GM18858 (cell line): ENCODE measurements around the gene ZFR.
"Not testable (repeated sequence)": the region's sequence is repeated elsewhere in the genome, so short reads cannot be mapped to it uniquely, and the experiment has no call there.

Source experiments
- ATAC-seq: cut with Tn5 transposase; IDR thresholded peaks from one replicate; pipeline ENCODE4 v1.9.1; 2021; ENCODE audit not compliant: unreplicated experiment

ZFR gene

DNA sequence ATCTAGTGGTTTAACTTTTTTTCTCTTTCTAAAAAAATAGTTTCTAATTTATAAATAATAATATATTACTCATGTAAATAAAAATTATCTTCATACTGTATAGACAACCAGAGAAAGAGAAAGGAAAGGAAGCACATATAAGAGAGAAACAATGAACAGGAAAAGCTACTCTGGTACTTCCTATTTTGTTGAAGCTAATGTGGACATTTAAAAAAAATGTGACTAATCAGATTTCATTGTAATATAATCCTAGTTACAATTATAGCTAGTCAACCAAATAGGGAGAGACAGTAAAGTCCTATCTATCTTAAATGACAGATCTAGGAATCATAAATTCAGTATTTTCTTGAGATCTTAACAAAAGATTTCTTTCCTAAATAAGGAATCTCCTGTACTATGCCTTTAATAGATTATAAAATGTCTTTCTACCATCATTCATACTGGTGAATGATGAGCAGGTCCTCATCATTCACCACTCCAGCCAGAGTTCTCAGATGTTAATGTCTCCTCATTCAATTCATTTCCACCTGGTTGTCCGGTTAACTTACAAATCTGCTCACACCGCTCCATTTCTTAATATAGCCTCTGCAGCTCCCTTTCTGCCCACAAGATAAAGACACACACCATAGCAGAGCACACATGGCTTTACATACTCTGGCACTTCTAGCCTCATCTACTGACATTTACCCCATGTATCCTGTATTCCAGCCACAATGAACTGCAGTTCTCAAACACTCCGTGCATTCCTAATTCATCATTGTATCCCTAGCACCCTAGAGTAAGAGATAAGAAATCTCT lies 30.9 kb downstream of the ZFR start:
- no peak for ATAC-seq

DNA sequence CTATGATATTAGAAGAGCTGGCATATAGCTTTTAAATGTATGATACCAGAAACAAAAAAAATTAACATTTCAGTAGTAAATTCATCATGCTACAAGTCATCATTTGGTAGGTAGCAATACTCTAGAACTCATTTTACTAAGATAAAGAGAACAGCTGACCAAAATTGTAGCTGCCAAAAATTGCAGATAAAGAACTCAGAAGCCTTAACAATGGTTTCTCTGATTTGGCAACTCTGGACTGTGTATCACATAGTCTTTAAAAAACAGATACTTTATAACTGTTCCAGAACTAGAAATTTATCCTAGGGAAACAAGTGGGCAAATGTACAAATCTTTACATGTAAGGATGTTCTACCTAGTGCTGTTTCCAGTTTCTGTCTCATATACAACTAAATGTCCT lies 33.9 kb downstream of the ZFR start:
- ATAC-seq: no peak

DNA sequence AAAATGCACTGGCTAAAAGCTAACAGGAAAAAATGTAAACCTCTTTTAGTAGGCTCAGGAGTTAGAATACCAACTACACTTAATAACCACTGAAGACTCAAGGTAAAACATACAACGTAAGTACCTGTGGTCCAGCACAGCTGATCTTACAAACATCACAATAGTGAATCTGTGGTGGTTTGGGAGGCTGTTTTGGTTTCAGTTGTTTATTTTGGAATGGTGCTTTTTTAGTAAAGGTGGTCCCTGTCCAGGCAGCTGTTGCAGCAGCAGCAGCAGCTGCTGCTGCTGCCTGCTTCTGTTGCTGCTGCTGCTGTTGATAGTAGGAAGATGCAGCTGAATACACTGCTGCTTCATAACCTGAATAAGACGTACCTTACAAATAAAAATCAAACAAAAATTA lies 37.9 kb downstream of the ZFR start:
- peak; percentile 61 for ATAC-seq

DNA sequence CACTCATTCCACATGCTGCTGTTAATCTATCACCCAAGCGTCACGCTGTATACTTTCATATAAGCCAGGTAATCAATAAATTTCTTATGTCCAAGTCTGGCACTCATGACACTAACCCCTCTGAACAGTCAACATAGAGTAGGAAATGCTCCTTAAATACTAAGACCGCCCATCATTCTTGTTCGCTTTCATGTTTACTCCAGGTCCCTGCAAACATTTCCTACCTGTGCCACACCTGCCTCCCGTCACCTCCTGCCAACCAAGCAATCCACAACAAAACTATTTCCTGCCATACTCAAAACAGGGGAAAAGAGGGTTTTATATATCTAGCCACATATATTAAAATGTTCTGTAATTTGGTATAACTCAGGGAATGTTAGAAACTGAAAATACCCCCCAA lies 39.0 kb downstream of the ZFR start:
- ATAC-seq: no peak

DNA sequence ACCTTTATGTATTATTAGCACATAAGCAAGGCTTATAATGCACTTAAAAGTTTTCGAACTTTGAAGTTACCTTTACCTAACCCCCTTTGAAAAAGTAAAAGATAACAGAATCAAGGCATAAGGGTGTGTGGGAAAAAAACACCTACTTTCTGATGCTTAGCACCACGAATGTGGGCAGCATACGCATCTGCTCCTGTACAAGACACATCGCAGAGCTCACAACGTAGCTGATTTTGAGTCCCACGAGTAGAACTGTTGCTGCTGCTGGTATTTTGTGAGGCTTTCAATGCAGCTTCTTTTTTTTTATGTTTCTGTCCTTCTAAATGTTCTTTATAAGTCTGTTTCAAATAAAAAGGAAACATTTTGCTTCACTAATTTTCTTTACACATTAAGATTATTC lies 40.8 kb downstream of the ZFR start:
- ATAC-seq: no peak

DNA sequence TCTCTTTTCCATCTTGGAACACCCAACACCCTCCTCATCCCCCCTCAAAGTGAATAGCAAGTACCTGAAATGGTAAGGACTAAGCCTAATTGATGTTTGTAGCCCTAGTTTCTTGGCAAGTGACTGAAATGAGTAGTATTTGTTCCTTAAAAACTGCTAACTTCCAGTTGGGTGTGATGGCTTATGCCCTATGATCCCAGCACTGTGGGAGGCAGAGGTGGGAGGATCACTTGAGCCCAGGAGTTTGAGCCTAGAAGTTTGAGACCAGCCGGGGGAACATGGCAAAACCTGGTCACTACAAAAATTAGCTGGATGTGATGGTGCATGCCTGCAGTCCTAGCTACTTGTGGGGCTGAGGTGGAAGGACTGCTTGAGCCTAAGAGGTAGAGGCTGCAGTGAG lies 44.1 kb downstream of the ZFR start:
- ATAC-seq: no peak

DNA sequence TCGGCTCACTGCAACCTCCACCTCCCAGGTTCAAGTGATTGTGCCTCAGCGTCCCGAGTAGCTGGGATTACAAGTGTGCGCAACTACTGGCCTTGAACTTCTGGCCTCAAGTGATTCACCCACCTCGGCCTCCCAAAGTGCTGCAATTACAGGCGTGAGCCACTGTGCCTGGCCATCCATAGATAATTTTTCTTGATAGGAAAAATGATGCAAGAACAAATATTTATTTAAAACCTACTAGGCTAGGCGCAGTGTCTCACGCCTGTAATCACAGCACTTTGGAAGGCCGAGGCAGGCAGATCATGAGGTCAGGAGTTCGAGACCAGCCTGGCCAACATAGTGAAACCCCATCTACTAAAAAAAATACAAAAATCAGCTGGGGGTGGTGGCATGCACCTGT lies 45.8 kb downstream of the ZFR start:
- not testable (repeated sequence) for ATAC-seq

DNA sequence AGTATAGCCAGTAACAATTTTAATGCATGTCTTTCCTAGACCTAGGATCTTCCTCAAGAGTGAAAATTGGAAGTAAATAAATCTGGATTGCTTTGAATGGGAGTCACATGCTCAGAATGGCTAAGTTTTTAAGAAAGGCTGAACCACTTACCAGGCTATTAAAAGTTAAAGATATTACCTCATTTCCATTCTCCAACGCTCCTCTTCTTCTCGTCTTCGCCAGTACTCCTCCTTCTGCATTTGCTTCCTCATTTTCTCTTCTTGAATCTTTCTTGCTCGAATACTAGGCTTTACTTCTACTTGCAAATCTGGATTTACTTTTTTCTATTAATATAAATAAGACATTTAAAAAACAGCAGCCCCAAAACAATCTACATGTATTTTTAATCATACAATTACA lies 49.6 kb downstream of the ZFR start:
- no peak for ATAC-seq

DNA sequence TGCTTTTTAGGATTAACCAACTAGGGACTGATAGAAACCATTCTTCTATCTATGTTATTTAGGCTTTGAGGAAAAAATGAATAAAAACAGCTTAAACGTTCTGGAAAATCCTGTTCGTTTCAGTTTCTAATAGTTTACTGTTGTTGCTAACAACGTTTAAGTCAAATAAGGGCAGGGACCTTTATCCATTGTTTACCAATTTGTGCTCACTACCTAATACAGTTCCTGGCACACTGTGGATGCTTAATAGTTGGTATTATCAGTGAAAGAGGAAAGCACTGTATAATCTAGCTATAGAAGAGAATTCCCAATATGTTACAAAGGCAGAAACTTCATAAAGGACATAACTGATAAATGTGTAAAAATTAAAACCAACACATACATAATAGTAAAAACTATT lies 52.5 kb downstream of the ZFR start:
- ATAC-seq: no peak

DNA sequence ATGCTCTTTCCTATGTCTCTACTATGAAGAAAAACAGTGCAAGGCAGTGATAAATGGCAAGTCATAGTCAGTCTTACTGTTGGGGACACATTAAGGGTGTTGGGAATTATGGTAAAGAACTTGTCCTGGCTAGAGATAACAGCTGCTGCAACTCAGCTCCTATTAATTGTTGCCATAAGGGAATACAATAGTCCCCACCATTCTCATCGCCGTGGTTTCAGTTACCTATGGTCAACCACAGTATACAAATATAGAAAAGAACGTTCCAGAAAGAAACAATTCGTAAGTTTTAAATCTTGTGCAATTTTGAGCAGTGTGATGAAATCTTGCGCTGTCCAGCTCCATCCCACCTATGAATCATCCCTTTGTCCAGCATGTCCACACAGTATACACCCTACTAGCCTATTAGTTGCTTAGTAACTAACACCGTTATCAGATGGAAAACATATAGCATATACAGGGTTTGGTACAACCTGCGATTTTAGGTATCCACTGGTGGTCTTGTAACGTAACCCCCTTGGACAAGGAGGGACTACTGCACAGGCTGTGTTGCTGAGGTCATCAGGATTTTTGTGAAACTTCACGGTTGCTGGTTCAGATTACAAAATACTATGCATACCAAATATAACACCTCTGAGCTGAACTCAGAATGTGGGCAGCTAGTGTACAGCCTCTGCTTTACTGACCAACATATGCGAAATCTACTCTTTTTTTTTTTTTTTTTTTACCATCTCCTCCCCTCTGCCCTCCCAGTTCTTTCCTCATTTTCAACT lies 53.5 kb downstream of the ZFR start:
- ATAC-seq: no peak

DNA sequence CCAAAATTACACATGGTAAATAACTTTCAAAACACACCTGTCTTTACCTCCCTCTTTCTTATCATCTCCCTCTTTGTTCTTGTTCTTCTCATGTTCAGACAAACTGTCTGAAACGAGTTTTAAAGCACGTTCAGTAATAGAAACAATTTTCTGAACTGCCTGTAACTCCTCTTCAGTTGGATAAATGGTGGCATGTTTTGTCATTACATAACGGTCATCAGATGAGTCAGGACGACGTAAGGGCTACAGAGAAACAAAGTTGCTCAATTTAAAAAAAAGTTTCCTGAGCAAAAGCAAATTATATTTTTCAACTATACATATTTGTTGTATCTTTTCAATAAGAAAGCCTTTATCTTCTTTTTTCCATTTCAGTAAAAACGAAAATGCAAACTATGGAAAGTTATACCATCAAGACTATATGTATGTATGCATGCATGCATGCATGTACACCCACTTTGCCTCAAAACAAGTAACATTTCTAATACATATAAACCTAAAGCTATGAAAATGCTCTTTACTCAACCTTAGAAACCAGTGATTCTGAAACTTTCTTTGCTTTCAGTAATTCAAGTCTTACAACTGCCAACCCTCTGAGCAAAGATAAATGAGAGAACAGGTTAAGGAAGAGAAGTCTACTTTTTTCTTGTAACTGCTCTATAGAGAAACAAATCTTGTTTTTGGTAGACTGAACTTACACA lies 56.0 kb downstream of the ZFR start:
- no peak for ATAC-seq

DNA sequence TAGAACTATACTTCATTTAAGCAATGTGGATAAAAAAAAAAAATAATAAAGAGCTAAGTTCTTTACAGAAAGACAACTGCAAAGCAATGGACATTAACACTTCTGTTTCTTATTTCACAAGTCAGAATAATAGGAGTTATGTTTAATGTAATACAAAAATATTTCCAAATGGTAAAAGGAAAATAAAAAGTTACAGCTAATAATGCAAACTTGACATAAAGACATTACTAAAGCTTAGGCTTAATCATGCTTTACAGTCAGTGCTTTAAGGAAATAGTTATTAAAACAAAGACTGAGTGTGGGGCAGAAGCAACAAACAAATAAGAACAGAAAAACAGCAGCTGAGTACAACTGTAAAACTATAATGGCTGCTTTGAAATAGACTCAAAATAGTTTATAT lies 56.7 kb downstream of the ZFR start:
- no peak for ATAC-seq

DNA sequence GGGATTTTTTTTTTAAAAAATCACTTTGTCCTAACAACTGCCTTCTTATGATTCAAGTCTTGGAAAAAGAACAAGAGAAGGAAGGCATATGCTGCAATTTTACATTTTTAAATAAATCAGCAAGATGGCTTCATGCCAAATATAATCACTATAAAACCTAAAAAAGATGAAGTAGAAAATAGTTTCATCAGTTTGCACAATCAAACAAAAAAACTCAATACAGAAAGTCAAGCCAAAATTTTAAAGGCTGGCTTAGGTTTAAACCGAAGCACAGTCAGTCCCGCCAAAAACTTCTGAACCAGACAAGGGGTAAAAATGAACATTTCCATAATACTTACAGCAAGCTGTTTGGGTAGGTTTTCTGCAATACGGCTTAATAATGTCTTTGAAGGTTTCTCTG lies 57.3 kb downstream of the ZFR start:
- ATAC-seq: no peak

DNA sequence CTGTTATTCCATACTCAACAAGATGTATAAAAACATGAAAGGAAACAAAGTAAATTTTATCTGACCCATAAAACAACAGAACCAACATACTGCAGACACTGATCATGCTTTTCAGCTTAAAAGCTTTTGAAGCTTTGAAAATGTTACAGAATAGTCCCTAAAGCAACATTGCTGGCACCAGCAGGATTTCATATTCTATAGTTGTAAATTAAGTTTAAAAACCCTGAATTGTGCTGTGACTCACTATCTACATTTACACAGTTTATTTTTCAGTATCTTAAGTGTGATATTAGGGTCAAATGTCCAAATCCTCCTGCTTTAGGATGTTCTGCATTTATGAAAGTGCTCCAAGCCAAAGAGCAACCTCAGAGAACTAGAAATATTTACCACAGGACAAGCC lies 59.9 kb downstream of the ZFR start:
- no peak for ATAC-seq

DNA sequence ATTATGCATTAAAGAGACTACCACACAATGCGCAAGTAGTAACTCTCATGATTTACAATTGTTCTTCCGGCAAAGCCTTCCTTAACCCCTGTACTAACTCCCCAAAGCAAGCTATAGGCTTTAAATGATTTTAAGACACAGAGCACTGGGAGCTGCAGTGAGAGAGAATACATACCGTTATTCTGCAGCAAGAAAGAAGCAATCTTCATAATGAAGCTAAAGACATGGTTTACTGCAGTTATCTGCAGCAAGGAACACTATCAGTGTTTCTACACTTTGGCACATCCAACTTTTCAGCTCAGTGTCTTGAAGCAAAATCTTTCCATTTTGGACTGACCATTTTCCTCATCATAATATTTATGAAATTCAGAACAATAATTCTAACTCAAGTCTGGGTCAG lies 61.0 kb downstream of the ZFR start:
- no peak for ATAC-seq

DNA sequence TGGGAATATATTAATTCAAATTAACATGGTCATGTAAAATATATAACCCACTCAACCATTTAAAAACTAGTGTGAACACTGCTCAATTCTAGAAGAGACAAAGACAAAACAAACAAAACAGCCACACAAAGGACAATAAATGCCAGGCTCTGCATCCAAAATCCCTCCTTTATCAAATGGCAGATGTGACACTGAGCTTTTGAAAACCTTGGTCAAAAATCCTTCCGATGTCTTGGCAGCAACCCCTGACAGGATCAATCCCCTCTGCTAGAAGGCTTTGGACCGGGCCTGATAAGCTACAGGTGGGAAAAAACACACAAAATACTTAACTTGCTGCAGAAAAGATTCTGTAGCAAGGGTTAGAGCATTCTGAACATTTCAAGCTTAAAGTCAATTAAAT lies 61.5 kb downstream of the ZFR start:
- no peak for ATAC-seq

DNA sequence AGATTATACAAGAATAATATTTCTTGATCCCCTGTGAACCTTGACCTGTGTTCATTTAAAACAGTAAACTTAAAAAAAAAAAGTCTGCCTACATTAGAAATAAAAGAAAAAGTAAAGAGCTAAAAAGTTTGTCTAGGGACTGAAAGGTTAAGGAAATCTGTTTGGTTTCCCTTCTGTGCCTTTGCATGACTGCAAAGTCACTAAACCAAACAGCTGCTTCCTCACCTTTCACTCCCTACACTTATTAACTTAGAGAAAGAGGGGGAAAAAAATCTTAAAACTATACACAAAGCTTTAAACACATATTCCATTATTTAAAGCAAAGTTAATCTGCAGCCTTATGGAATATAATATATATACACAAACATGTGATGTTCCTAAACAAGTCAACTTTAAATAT lies 65.1 kb downstream of the ZFR start:
- ATAC-seq: no peak

DNA sequence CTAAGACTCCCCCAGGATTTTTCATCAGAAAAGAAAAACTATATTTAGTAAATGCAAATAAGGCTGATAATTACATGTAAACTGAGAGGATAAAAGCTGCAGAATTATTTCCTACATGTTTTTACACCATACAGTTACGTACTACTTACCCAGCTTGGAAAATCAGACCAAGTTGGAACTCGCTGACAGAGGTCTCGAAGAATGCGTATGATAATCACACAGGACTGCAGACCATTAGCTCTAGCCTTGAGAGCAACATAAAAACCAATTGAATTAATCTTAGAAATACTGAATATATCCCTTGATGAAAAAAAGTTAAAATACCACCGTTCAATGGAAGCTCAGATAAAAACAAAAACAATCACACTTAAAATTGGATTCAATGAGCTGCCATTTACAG lies 65.6 kb downstream of the ZFR start:
- ATAC-seq: no peak

DNA sequence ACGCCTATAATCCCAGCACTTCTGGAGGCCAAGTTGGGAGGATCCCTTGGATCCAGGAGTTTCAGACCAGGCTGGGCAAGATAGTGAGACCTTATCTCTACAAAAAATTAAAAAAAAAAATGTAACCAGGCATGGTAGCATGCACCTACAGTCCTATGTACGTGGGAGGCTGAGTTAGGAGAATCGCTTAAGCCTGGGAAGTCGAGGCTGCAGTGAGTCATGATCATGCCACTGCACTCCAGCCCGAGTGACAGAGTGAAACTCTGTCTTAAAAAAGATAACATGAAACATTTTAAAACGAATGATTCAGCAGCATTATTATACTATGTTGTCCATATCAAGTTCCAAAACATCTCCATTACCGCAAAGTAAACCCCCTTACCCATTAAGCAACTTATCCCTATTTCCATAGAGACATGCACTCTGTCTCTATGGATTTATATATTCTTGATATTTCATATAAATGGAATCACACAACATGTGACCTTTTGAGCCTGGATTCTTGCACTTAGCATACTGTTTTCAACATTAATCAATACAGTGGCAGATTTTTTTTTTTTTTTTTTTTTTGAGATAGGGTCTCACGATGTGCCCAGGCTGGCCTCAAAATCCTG lies 74.9 kb downstream of the ZFR start:
- no peak for ATAC-seq

DNA sequence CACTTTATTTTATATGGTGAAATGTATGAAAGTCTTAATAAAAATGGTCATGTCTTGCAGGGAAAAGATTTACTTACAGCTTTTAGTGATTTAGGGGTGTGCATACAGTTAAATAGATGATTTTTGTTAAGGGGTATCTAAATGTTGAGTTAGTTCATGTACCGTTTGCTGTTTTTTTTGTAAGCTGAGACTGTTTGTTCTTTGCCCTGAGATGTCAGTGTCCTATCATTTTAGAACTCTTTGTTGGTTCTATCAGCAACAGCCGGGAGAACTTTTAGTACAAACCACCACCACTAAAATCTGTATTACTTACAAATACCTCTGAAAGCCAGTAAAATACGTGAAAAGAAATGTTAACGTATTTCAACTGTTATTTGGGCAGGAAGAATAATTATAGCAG lies 75.5 kb downstream of the ZFR start:
- no peak for ATAC-seq

DNA sequence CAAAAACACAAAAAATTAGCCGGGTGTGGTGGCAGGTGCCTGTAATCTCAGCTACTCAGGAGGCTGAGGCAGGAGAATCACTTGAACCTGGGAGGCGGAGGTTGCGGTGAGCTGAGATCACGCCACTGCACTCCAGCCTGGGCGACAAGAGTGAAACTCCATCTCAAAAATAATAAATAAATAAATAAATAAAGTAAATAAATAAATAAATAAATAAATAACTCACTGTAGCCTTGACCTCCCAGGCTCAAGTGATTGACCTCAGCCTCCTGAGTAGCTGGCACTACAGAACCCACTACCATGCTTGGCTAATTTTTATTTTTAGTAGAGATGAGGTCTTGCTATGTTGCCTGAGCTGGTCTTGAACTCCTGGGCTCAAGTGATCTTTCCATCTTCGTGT lies 77.3 kb downstream of the ZFR start:
- ATAC-seq: not testable (repeated sequence)

DNA sequence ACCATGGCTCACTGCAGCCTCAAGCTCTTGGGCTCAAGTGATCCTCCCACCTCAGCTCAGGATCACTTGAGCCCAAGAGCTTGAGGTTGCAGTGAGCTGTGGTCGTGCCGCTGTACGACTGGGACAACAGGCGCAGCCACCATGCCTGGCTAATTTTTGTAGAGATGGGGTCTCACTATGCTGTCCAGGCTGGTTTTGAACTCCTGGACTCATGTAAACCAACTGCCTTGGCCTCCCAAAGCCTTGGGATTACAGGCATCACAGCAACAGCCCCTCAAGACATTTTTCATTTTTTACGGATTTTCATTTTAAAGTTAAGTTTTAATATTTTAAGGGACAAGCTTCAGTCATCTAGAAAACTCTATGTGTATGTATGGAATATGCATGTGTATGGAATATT lies 78.9 kb downstream of the ZFR start:
- no peak for ATAC-seq
